Glomerular visceral epithelial cell (primary cell): Measurements from ENCODE around the gene ZC3H4.
A peak's percentile ranks its signal among the peaks of the same experiment; 100 is the strongest.

ENCODE experiments used
- DNase-seq: peaks from one replicate; pipeline ENCODE4 v3.0.0-alpha.2; 2016; ENCODE audit errors: extremely low spot score

ZC3H4 gene

GRCh38 chr19:47049307-47049700 is 64.3 kb downstream of the ZC3H4 start:
- DNase-seq: peak; percentile 40

GRCh38 chr19:47047763-47048405 is 65.7 kb downstream of the ZC3H4 start:
- peak; percentile 90 for DNase-seq

- no peak for DNase-seq
Observed at GRCh38 chr19:47047272-47047762, 66.3 kb downstream of the ZC3H4 start.

- DNase-seq: no peak
Observed at GRCh38 chr19:47045867-47046470, 67.6 kb downstream of the ZC3H4 start.

- no peak for DNase-seq
Observed at GRCh38 chr19:47044946-47045866, 68.4 kb downstream of the ZC3H4 start.

GRCh38 chr19:47040869-47041268 is 72.7 kb downstream of the ZC3H4 start:
- DNase-seq: no peak

GRCh38 chr19:47039239-47039874 is 74.2 kb downstream of the ZC3H4 start:
- no peak for DNase-seq

GRCh38 chr19:47037766-47038165 is 75.8 kb downstream of the ZC3H4 start:
- DNase-seq: no peak

GRCh38 chr19:47036097-47036651 is 77.4 kb downstream of the ZC3H4 start:
- DNase-seq: peak; percentile 25

- DNase-seq: peak; percentile 93
Observed at GRCh38 chr19:47035127-47036096, 78.2 kb downstream of the ZC3H4 start.

- DNase-seq: peak; percentile 37
Observed at GRCh38 chr19:47032171-47032811, 81.3 kb downstream of the ZC3H4 start.

- DNase-seq: no peak
Observed at GRCh38 chr19:47028195-47028601, 85.4 kb downstream of the ZC3H4 start.

GRCh38 chr19:47027586-47028088 is 85.9 kb downstream of the ZC3H4 start:
- no peak for DNase-seq

GRCh38 chr19:47026889-47027288 is 86.7 kb downstream of the ZC3H4 start:
- DNase-seq: no peak

GRCh38 chr19:47026156-47026555 is 87.4 kb downstream of the ZC3H4 start:
- DNase-seq: no peak

GRCh38 chr19:47024502-47024901 is 89.1 kb downstream of the ZC3H4 start:
- DNase-seq: no peak

GRCh38 chr19:47023448-47023794 is 90.2 kb downstream of the ZC3H4 start:
- DNase-seq: no peak

- no peak for DNase-seq
Observed at GRCh38 chr19:47022541-47023447, 90.8 kb downstream of the ZC3H4 start.

- no peak for DNase-seq
Observed at GRCh38 chr19:47022140-47022536, 91.4 kb downstream of the ZC3H4 start.
